Cardiac muscle cell (in vitro differentiated cells and primary cell): ENCODE results near the gene HDAC5. TPM values are rescaled to one million over a fixed set of nuclear protein-coding genes. Genes with fewer than 3 reads are reported as not detected.

Source experiments
- DNase-seq, 2 donors: peaks; one replicate each; pipeline versions ENCODE4 v3.0.0 to v3.0.0-alpha.2; 2010 to 2017; ENCODE audit warnings: low read depth in 1 of 2, low spot score in 1 of 2
- H3K27ac ChIP-seq: fragments of 200-600 bp; sonication (generic); 2 replicates; pipeline ENCODE4 v1.5.1; 2016
- H3K27me3 ChIP-seq: fragments of 200-600 bp; sonication (generic); 2 replicates; pipeline ENCODE4 v1.6.0; 2016; ENCODE audit warnings: control low read depth
- H3K36me3 ChIP-seq: fragments of 200-600 bp; sonication (generic); 2 replicates; pipeline ENCODE4 v1.5.1; 2016; ENCODE audit warnings: control low read depth
- H3K4me1 ChIP-seq: fragments of 200-600 bp; sonication (generic); 2 replicates; pipeline ENCODE4 v1.8.1; 2017; ENCODE audit warnings: low read depth, mild to moderate bottlenecking, mixed run types
- H3K4me3 ChIP-seq: fragments of 200-600 bp; sonication (generic); 2 replicates; pipeline ENCODE4 v1.5.1; 2016; ENCODE audit warnings: mild to moderate bottlenecking
- H3K9me3 ChIP-seq: fragments of 200-600 bp; sonication (generic); 2 replicates; pipeline ENCODE4 v1.5.1; 2017; ENCODE audit warnings: low read depth, mild to moderate bottlenecking, control low read depth
- polyA plus RNA-seq: library from polyadenylated mRNA; unstranded; fragments of >200 nt; fragmentation: Nextera tagmentation; extraction: Ambion mirVana; gene quantifications from 2 replicates; pipeline ENCODE4 v1.2.1, GENCODE V29; 2016
- total RNA-seq: library from RNA; depleted of rRNA; stranded (reverse); fragments of >200 nt; gene quantifications from 2 replicates; pipeline ENCODE4 v1.2.3, GENCODE V29; 2016
- TF ChIP-seq, protein P1 (sequence below): IDR thresholded peaks from 2 replicates; pipeline ENCODE4 v1.5.1; 2012; ENCODE audit warnings: low read depth, mild to moderate bottlenecking, low read length

HDAC5 gene
- total and polyA plus RNA-seq, 2 experiments from 2014 or later, result 94.1 to 300 TPM

DNA sequence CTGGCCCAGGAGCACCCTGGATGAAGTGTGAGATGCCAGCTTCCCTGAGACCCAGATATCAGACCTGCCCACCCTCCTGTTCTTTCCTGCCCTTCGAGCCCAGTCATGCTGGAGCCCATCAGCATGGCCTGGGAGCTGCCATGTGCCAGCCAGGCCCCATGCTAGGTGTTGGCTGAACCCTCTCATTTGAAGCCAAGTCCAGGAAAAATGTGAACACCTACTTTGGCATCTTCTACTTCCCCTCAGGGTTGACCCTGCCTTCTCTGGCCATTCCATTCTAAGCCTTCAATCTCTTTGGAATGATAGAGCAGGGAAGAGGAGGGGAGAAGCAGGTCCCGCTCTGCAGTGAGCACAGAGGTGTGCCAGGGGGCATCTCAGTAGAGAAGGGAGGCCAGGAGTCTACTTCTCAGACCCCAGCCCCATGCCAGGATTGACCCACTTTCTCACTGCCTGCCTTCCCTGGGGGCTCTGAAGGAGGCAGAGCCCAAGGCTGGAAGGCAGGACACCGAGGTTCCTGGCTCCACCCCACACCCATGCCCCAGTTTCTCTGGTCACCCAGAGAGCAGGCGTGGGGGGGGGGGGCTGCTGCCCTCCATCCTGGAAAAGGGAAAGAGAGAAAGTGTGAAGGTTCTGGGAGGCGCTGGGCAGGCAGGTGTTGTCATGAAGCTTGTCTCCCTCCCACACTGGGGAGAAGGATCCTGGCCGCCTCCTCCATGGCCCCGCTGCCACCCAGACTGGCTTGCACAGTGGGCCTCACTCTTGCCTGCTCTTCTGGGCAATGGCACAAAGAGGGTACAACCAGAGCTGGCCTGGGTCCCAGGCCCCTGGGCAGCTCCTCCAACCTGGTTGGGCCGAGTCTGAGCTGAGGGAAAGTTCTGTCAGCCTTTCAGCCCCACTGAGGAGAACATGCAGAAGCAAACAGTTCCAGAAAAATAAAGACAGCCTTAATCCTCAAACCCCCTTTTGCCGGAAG lies 9.3 kb downstream of the HDAC5 start:
- TF ChIP-seq, protein P1, sequence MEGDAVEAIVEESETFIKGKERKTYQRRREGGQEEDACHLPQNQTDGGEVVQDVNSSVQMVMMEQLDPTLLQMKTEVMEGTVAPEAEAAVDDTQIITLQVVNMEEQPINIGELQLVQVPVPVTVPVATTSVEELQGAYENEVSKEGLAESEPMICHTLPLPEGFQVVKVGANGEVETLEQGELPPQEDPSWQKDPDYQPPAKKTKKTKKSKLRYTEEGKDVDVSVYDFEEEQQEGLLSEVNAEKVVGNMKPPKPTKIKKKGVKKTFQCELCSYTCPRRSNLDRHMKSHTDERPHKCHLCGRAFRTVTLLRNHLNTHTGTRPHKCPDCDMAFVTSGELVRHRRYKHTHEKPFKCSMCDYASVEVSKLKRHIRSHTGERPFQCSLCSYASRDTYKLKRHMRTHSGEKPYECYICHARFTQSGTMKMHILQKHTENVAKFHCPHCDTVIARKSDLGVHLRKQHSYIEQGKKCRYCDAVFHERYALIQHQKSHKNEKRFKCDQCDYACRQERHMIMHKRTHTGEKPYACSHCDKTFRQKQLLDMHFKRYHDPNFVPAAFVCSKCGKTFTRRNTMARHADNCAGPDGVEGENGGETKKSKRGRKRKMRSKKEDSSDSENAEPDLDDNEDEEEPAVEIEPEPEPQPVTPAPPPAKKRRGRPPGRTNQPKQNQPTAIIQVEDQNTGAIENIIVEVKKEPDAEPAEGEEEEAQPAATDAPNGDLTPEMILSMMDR, result no peak
- Histone ChIP-seq H3K4me1 (peaks cover 61% of the 10 kb centered on the region), H3K27ac (peak overlapping the region; percentile 82), H3K9me3 (no peaks in the 10 kb centered on the region), H3K27me3 (no peaks in the 10 kb centered on the region), H3K4me3 (no peak overlapping the region), H3K36me3 (no peaks in the 10 kb centered on the region)
- DNase-seq, result no peak

DNA sequence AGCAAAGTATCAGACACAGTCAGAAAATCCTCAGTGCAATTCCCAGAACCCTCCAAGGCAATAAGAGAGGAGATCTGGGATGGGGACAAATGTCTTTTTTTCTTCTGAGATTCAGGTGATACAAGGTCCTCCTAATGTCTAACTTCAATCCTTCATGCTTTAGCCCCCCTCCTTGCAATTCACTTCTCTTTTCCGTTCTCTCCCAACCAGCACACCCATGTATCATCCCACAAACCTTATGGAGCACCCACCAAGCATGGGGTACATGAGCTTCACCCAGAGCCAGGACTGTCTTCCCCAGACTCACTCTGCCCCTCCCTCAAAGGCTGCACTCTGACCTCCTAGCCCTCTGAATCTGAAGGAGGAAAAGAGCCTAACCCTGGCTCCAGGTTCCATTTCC lies 10.1 kb downstream of the HDAC5 start:
- TF ChIP-seq, protein P1, result no peak
- H3K4me3 ChIP-seq, result no peak overlapping the region
- DNase-seq, result no peak
- no peaks in the 10 kb centered on the region for H3K9me3 ChIP-seq
- H3K27ac ChIP-seq, result peak overlapping the region; percentile 82
- no peaks in the 10 kb centered on the region for H3K36me3 ChIP-seq
- H3K27me3 ChIP-seq, result no peaks in the 10 kb centered on the region
- H3K4me1 ChIP-seq, result peaks cover 63% of the 10 kb centered on the region

DNA sequence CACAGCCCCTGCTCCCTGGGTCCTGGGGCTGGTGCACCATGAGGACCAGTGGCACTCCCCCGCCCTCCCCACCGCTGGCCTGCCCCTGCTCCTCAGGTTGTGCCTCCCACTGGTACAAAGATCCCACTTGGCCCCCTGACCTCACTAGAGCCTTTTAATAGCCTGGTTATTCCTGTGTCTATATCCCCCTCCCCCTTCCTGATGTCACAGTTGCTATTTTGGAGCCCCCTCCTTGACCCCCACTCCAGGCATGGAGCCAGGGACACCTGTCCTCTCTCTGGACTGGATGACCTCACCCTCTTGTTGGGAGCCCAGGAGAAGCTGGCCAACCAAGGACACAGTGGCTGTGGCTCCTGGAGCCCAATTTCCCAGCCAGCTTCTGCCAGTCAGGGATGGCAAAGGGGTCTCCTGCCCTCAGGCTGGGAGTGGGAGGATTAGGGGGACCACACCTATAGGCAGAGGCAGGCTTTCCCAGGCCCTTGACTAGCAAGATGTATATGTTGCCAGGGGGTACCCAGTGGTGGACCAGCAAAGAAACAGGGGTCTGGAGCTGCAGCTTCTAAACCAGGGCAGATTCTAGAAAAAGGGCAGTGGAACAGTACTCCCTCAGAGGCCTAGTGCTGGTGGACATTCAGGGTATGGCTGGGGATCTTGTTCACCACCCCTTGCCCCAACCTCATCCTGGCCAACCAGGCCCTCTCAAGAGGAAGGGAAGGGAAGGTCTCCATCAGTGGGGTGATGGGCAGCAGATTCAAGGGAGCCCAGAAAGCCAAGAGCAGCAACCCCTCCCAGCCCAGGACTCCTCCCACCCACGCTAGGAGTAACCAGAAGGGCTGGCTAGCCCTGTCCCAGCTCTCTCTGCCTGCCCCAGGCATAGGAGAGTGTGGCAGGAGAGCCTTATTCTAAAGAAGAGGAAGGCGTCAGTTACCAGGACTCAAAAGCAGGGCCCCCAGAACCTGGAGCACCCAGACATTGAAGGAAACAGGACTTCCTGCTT lies 10.9 kb downstream of the HDAC5 start:
- peak in 1 of 2 donors; percentile 92 for DNase-seq
- peaks cover 70% of the 10 kb centered on the region for H3K4me1 ChIP-seq
- TF ChIP-seq, protein P1, result no peak
- peak overlapping the region; percentile 82 for H3K27ac ChIP-seq
- H3K36me3 ChIP-seq, result no peaks in the 10 kb centered on the region
- no peaks in the 10 kb centered on the region for H3K9me3 ChIP-seq
- no peak overlapping the region for H3K4me3 ChIP-seq
- H3K27me3 ChIP-seq, result no peaks in the 10 kb centered on the region

DNA sequence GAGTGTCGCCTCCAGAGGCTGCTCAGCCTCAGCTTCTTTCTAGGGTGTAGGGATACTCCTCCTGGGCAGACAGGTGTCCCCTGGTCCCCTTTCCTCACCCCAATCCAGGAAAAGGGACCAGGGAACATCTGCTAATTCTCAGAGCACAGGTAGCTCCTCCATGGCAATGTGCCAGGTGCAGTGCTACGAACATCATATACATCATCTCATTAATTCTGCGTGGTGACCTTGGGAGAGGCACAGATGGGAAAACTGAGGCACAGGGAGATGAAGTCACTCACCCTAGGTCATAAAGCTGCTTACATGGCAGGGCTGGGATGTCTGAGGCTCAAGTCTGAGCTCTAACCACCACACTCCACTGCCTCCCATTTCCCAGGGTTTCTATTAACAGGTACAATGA lies 11.7 kb downstream of the HDAC5 start:
- Histone ChIP-seq H3K27ac (peak overlapping the region; percentile 82), H3K27me3 (no peaks in the 10 kb centered on the region), H3K4me3 (peak overlapping the region; percentile 1), H3K36me3 (no peaks in the 10 kb centered on the region), H3K9me3 (no peaks in the 10 kb centered on the region), H3K4me1 (peaks cover 75% of the 10 kb centered on the region)
- TF ChIP-seq, protein P1, result no peak
- DNase-seq, result no peak
